ENCODE results near the gene EYA2.

DNA sequence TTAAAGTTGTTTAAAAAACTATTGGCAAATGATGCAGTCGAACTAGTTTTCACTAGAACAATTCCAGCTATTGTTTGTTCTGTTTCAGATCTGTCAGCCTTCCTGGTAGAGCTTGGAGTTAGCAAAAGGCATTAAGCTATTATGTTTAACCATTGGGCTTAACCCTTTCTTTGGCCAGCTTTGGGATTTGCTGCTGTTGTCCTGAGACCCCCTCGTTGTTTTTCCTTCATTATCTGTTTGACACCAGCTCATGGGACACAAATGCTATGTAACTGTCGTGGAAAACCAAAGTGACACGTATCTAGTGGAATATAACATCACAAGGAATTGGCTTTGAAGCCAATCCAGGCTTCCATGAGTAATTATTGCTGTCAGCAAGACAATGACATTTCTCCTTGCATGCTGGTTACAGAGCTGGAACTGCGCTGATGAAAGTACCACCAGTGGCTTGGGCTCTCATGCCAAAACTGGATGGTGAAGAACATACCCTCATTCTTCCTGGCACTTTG, 96.0 kb downstream of the EYA2 start:
- TF ChIP-seq POLR2AphosphoS5 (IDR thresholded peaks at IDR 0.05; ENCODE audit: low read depth, low read length): no peak
- no peak for TF ChIP-seq POLR2A (IDR thresholded peaks at IDR 0.05; ENCODE audit: low read depth, low read length)
